ENCODE measurements around the gene RPS21.

DNA sequence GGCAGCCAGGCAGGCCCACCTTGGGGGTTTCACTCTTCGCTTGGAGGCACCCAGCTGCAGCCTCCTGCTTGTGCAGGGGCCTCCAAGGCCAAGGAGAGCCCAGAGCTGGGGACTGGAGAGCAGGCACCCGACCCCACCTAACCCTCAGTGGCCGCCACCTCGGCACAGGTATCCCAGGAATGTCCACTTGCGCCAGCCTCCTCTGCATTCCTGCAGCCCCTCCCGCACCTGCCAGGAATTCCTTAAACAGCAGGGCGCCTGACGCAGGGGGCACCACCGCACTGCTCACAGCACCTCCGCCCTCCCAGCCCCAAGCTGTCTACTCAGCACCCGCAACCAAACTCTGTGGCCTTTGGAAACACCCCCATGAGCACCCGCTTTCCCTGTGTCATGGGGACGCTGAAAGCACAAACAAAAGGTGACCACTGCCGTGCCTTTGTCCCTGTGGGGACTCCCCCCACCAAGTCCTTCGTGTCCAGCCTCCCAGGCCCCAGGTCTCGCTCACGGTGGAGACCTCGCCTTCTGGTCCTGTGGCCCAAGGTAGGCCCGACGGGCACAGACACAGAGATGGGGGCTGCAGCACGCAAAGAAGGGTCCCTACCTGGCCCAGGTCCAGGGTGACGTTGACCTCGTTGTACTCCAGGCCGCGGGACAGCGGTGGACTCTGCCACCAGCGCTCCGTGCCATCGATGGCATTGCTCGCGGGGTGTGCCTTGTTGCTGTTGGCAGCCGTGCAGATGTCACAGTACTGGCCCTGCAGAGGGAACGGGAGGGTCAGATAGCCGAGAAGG is 24.9 kb upstream of the RPS21 start:
- TF ChIP-seq YY1 (IDR thresholded peaks at IDR 0.05; ENCODE audit: insufficient read depth, insufficient read length) (no peak), ZNF274 (IDR thresholded peaks at IDR 0.05; ENCODE audit: low read depth, low read length) (no peak)

Measured in NT2/D1 (cell line).